ENCODE results near the gene TTLL11.

The TTLL11 gene

DNA sequence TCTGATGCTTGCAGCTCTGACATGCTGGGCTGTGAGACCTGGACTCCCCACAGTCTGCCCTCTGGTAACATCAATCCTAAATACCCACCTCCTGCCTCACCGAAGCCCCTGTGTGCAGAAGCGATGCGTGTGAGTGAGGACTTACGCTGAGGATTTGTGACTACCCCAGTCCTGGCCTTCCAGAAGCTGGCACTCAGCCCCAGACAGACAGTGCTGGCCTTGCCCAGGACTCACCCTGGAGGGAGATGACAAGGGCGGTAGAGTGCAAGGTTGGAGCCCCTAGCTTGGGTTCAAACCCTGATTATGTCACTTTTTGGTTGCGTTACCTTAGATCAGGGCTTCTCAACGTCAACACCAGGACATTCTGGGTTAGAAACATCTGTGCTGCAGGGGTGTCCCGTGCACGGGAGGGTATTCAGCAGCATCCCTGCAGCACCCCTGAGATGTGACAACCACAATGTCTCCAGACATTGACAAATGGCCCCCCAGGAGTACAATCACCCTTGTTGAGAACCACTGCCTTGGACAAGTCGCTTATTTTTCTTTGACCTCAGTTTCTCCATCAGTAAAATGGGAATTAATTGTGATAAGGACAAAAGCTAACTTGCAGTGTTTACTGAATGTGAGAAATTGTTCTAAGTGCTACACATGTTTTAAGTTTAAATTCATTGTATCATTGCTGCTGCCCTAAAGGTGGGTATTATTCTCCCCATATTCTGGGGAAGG is 23.5 kb upstream of the TTLL11 start:
- H3K36me3 ChIP-seq (ENCODE audit: control insufficient read depth in 2 of 2, insufficient read depth in 2 of 2, low read length in 2 of 2), result no peaks in the 10 kb centered on the region
- no peak overlapping the region for H3K27ac ChIP-seq (ENCODE audit: low read length)
- H3K4me3 ChIP-seq (ENCODE audit: low read length in 2 of 2), result no peak overlapping the region
- H3K9ac ChIP-seq (ENCODE audit: low read length in 2 of 2), result no peak overlapping the region
- H3K4me1 ChIP-seq (ENCODE audit: control insufficient read depth, insufficient read depth, low read length), result no peaks in the 10 kb centered on the region
- H3K9me3 ChIP-seq (ENCODE audit: control insufficient read depth in 2 of 2, low read length in 2 of 2), result no peaks in the 10 kb centered on the region
- H3K27me3 ChIP-seq (ENCODE audit: control insufficient read depth in 1 of 2, insufficient read depth in 2 of 2, low read length in 2 of 2), result no peaks in the 10 kb centered on the region

DNA sequence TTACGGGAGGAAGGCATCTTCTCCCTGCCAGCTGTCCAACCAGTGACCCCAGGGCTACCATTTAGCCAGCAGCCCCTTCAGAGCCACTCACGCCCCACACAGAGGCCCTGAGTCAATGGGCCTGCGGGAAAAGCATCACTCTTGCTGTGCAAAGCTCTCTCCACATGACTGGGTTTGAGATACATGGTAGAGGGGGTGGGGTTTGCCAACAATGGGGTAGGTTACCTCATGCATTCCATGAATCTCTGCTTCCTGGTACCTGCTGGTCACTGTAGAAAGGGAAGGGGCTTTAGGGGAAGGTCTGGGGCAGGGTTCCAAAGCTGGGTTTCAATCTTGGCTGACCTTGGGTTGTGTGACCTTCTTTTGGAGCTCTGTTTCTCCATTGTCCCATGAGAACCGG is 22.9 kb upstream of the TTLL11 start:
- H3K27me3 ChIP-seq (ENCODE audit: control insufficient read depth in 1 of 2, insufficient read depth in 2 of 2, low read length in 2 of 2), result no peaks in the 10 kb centered on the region
- H3K4me3 ChIP-seq (ENCODE audit: low read length in 2 of 2), result no peak overlapping the region
- no peaks in the 10 kb centered on the region for H3K9me3 ChIP-seq (ENCODE audit: control insufficient read depth in 2 of 2, low read length in 2 of 2)
- H3K36me3 ChIP-seq (ENCODE audit: control insufficient read depth in 2 of 2, insufficient read depth in 2 of 2, low read length in 2 of 2), result no peaks in the 10 kb centered on the region
- H3K27ac ChIP-seq (ENCODE audit: low read length), result no peak overlapping the region
- H3K4me1 ChIP-seq (ENCODE audit: control insufficient read depth, insufficient read depth, low read length), result no peaks in the 10 kb centered on the region
- no peak overlapping the region for H3K9ac ChIP-seq (ENCODE audit: low read length in 2 of 2)

GRCh38 chr9:122115176-122116035 is 22.3 kb upstream of the TTLL11 start:
- Histone ChIP-seq H3K9me3 (ENCODE audit: control insufficient read depth in 2 of 2, low read length in 2 of 2) (no peaks in the 10 kb centered on the region), H3K27me3 (ENCODE audit: control insufficient read depth in 1 of 2, insufficient read depth in 2 of 2, low read length in 2 of 2) (no peaks in the 10 kb centered on the region), H3K9ac (ENCODE audit: low read length in 2 of 2) (no peak overlapping the region), H3K27ac (ENCODE audit: low read length) (no peak overlapping the region), H3K36me3 (ENCODE audit: control insufficient read depth in 2 of 2, insufficient read depth in 2 of 2, low read length in 2 of 2) (no peaks in the 10 kb centered on the region), H3K4me1 (ENCODE audit: control insufficient read depth, insufficient read depth, low read length) (no peaks in the 10 kb centered on the region), H3K4me3 (ENCODE audit: low read length in 2 of 2) (no peak overlapping the region)

DNA sequence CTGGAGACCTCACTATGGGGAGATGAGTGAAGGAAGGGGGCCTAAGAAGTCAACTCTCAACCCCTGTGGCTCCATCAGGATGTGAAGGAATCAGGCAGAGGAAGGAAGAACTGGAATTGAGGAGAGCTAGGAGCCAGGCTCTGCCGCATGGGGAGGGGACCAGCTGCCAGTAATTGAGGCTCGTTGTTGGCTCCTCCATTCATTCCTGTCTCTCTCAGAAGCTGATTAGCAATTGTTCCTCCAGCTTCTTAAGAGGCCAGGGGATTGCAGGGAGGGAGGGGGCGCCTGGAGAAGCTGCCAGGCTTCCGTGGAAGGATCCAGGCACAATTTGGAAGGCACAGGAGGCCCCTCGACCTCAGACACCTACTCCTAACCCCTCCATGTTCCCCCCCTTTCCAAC is 20.5 kb upstream of the TTLL11 start:
- no peak overlapping the region for H3K4me3 ChIP-seq (ENCODE audit: low read length in 2 of 2)
- no peaks in the 10 kb centered on the region for H3K36me3 ChIP-seq (ENCODE audit: control insufficient read depth in 2 of 2, insufficient read depth in 2 of 2, low read length in 2 of 2)
- H3K9me3 ChIP-seq (ENCODE audit: control insufficient read depth in 2 of 2, low read length in 2 of 2), result no peaks in the 10 kb centered on the region
- no peak overlapping the region for H3K27ac ChIP-seq (ENCODE audit: low read length)
- no peaks in the 10 kb centered on the region for H3K27me3 ChIP-seq (ENCODE audit: control insufficient read depth in 1 of 2, insufficient read depth in 2 of 2, low read length in 2 of 2)
- H3K9ac ChIP-seq (ENCODE audit: low read length in 2 of 2), result no peak overlapping the region
- peaks cover 2% of the 10 kb centered on the region for H3K4me1 ChIP-seq (ENCODE audit: control insufficient read depth, insufficient read depth, low read length)

DNA sequence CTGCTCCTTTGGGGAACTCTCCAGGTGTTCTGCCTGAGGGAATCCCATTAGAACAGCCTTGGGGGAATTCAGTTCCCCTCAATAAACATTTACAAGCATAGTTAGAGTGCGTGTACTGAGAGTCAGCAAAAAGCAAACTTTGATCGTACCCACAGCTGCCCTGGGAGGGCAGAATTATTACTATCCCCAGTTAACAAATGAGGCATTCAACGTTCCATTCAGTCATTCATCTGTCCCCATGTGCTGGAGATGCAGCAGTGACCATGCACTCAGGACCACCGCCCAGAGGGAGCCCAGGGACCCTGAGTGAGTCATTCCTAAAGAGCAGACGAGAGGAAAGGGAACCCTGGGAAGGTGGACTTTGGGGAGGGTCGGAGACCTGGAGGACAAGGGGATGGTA is 19.1 kb upstream of the TTLL11 start:
- H3K4me1 ChIP-seq (ENCODE audit: control insufficient read depth, insufficient read depth, low read length), result peaks cover 12% of the 10 kb centered on the region
- H3K27ac ChIP-seq (ENCODE audit: low read length), result no peak overlapping the region
- H3K9me3 ChIP-seq (ENCODE audit: control insufficient read depth in 2 of 2, low read length in 2 of 2), result no peaks in the 10 kb centered on the region

DNA sequence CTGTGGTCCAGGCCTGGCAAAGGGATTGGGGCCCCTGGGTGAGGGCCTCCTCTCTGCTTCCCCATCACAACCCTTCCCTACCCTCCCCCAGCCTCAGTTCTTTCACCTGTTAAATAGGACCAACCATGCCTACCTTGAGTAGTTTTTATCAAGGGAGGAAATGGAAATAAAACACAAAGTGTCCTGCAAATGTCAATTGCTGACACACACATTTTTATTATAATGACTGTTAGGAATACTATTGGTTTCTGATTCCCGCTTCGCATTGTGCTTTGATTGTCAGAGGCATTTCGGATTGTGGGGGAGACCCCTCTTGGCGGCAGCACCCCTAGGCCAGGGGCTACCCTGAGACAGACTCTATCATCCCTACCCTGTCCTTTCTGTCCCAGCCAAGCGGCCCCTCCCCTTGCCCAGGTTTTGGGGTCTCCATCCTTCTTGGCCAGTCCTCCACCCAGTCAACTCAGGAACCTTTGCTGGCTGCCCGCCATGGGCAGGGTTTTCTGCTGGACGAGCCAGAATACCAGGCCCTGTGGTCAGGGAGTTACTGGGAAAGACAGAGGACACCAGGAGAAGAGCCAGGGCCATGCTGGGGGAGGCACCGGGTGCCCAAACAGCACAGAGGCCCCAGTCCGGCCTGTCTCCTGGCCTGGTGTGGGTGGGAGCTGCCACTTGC is 18.4 kb upstream of the TTLL11 start:
- no peaks in the 10 kb centered on the region for H3K27me3 ChIP-seq (ENCODE audit: control insufficient read depth in 1 of 2, insufficient read depth in 2 of 2, low read length in 2 of 2)
- H3K4me1 ChIP-seq (ENCODE audit: control insufficient read depth, insufficient read depth, low read length), result peaks cover 18% of the 10 kb centered on the region
- no peaks in the 10 kb centered on the region for H3K9me3 ChIP-seq (ENCODE audit: control insufficient read depth in 2 of 2, low read length in 2 of 2)
- no peak overlapping the region for H3K4me3 ChIP-seq (ENCODE audit: low read length in 2 of 2)
- no peak overlapping the region for H3K9ac ChIP-seq (ENCODE audit: low read length in 2 of 2)
- no peaks in the 10 kb centered on the region for H3K36me3 ChIP-seq (ENCODE audit: control insufficient read depth in 2 of 2, insufficient read depth in 2 of 2, low read length in 2 of 2)
- H3K27ac ChIP-seq (ENCODE audit: low read length), result no peak overlapping the region

More for the DNA sequence above, 19.1 kb upstream of the TTLL11 start:
- H3K4me3 ChIP-seq (ENCODE audit: low read length in 2 of 2), result no peak overlapping the region
- no peaks in the 10 kb centered on the region for H3K36me3 ChIP-seq (ENCODE audit: control insufficient read depth in 2 of 2, insufficient read depth in 2 of 2, low read length in 2 of 2)
- no peaks in the 10 kb centered on the region for H3K27me3 ChIP-seq (ENCODE audit: control insufficient read depth in 1 of 2, insufficient read depth in 2 of 2, low read length in 2 of 2)
- H3K9ac ChIP-seq (ENCODE audit: low read length in 2 of 2), result no peak overlapping the region

DNA sequence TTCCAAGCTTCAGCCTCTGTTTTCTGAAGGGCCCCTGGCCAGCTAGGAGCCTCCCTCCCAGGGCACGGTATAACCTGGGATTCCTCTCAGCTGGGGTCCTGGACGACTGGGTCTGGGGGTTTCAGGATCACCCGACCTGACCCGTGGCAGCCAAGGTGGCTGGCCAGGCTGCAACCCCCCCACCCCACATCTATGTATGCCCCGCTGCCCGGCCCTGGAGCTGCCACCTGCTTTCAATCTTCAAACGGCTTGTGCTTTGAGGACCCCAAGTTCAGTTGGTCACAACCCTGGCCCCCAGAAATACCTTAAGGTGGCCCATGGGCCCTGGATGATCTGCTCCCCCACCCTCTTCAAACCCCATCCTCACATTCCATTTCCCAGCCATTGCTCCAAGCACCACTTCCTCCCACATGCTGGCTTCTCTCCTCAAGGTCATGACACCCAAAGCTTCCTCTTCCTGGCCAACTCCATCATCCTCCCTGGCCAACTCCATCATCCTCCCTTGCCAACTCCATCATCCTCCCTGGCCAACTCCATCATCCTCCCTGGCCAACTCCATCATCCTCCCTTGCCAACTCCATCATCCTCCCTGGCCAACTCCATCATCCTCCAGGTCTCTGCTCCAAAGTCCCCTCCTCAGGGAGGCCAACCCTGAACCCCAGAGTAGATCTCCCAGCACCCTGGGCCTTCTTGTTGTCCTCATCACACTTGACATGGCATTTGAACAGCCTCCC is 17.2 kb upstream of the TTLL11 start:
- Histone ChIP-seq H3K36me3 (ENCODE audit: control insufficient read depth in 2 of 2, insufficient read depth in 2 of 2, low read length in 2 of 2) (no peaks in the 10 kb centered on the region), H3K27ac (ENCODE audit: low read length) (no peak overlapping the region), H3K9me3 (ENCODE audit: control insufficient read depth in 2 of 2, low read length in 2 of 2) (no peaks in the 10 kb centered on the region), H3K27me3 (ENCODE audit: control insufficient read depth in 1 of 2, insufficient read depth in 2 of 2, low read length in 2 of 2) (no peaks in the 10 kb centered on the region), H3K4me1 (ENCODE audit: control insufficient read depth, insufficient read depth, low read length) (peaks cover 19% of the 10 kb centered on the region), H3K9ac (ENCODE audit: low read length in 2 of 2) (no peak overlapping the region), H3K4me3 (ENCODE audit: low read length in 2 of 2) (no peak overlapping the region)

DNA sequence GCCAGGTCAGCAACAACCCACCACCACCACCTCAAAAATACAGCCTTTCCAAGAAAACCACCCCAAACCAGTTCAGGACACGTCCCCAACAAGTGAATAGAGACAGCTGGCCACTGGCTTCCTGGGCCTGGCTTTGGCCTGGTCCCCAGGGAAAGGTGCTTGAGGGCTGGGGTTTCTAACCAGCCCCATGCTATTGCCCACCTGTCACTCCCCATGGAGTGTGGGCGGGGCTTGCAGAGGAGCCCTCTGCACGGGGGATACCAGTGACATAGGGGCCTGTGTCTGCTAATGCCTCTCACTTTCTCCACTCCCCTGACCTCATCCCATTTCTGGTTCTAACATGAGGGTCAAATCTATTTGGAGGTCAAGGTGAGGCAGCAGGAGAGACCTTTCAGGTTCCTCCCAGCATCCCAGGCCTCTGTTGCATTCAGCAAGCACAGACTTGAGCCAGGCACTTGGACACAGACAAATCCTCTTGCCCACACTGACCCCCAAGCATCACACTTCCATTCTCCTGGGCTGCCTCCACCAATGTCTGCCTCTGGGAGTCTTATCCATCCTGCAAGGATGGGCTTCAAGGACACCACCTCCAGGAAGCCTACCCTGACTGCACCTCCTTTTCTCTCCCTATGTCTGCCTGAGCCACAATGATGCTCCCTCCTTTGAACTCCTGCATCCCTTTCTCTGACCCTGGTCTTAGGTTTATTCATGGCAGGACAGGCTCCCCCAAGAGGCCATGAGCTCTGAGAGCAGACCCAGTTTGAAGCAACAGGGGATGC is 16.1 kb upstream of the TTLL11 start:
- Histone ChIP-seq H3K4me1 (ENCODE audit: control insufficient read depth, insufficient read depth, low read length) (peaks cover 19% of the 10 kb centered on the region), H3K27ac (ENCODE audit: low read length) (no peak overlapping the region)

GRCh38 chr9:122107291-122107805 is 14.2 kb upstream of the TTLL11 start:
- Histone ChIP-seq H3K36me3 (ENCODE audit: control insufficient read depth in 2 of 2, insufficient read depth in 2 of 2, low read length in 2 of 2) (no peaks in the 10 kb centered on the region), H3K4me1 (ENCODE audit: control insufficient read depth, insufficient read depth, low read length) (peaks cover 19% of the 10 kb centered on the region), H3K9me3 (ENCODE audit: control insufficient read depth in 2 of 2, low read length in 2 of 2) (no peaks in the 10 kb centered on the region), H3K4me3 (ENCODE audit: low read length in 2 of 2) (peak overlapping the region in 1 of 2 donors; percentile 3), H3K9ac (ENCODE audit: low read length in 2 of 2) (peak overlapping the region; percentile 21 to 39), H3K27ac (ENCODE audit: low read length) (peak overlapping the region; percentile 74), H3K27me3 (ENCODE audit: control insufficient read depth in 1 of 2, insufficient read depth in 2 of 2, low read length in 2 of 2) (no peaks in the 10 kb centered on the region)

More for the DNA sequence above, 16.1 kb upstream of the TTLL11 start:
- Histone ChIP-seq H3K9me3 (ENCODE audit: control insufficient read depth in 2 of 2, low read length in 2 of 2) (no peaks in the 10 kb centered on the region), H3K36me3 (ENCODE audit: control insufficient read depth in 2 of 2, insufficient read depth in 2 of 2, low read length in 2 of 2) (no peaks in the 10 kb centered on the region), H3K27me3 (ENCODE audit: control insufficient read depth in 1 of 2, insufficient read depth in 2 of 2, low read length in 2 of 2) (no peaks in the 10 kb centered on the region), H3K4me3 (ENCODE audit: low read length in 2 of 2) (no peak overlapping the region), H3K9ac (ENCODE audit: low read length in 2 of 2) (no peak overlapping the region)
